ENCODE results near the gene RUFY3. TPM values are rescaled to one million over a fixed set of nuclear protein-coding genes. Genes with fewer than 3 reads are reported as not detected.

RUFY3 gene
- total RNA-seq, 1 experiment from 2014 or later = 25.1 TPM

- intact Hi-C loops (cut with micrococcal nuclease; ENCODE audit: unreplicated experiment) = loop anchor here (10.0 kb wide), 1 partner anchor 130 kb away; the partner anchor contains the start of gene GRSF1
- Histone ChIP-seq H3K27me3 (replicated peaks; ENCODE audit: insufficient read depth, low read depth, low read length, poor library complexity) (no peaks in the 10 kb centered on the region), H3K36me3 (ENCODE audit: insufficient read depth, low read length, poor library complexity, severe bottlenecking) (no peaks in the 10 kb centered on the region), H3K4me1 (ENCODE audit: insufficient read depth, low read length, poor library complexity, severe bottlenecking) (no peaks in the 10 kb centered on the region), H3K27ac (ENCODE audit: low read depth, low read length, poor library complexity, severe bottlenecking) (peak overlapping the region; percentile 80), H3K4me3 (ENCODE audit: low read depth, low read length, poor library complexity, severe bottlenecking) (peak overlapping the region; percentile 68), H3K9me3 (ENCODE audit: low read depth, low read length, poor library complexity, severe bottlenecking) (no peaks in the 10 kb centered on the region)
- DNase-seq (ENCODE audit: low spot score) = peak; percentile 75
- CTCF ChIA-PET = interaction anchor here (1.2 kb wide), 1 partner anchor 14 kb away, joined by 3 read pairs; no protein-coding TSS in a partner anchor
- peak; percentile 35; the same call in 1 of the 2 replicates for TF ChIP-seq CTCF (conservative IDR thresholded peaks at IDR 0.05; ENCODE audit: low read depth, low read length)
- no peak for TF ChIP-seq EZH2 (IDR thresholded peaks at IDR 0.05; ENCODE audit: borderline replicate concordance, low read depth, low read length, poor library complexity, severe bottlenecking)
- POLR2A ChIA-PET (ENCODE audit: low non-redundant PET) = interaction anchor here (0.6 to 0.7 kb wide), 2 partner anchors 485 to 784 kb away, joined by 3 to 7 read pairs; no protein-coding TSS in a partner anchor
- BruUV-seq (replicated peaks) = no TSS peak
Observed at GRCh38 chr4:70704215-70704930, 17.4 kb upstream of the RUFY3 start.

- DNase-seq (ENCODE audit: low spot score) = no peak
- no peaks in the 10 kb centered on the region for H3K9me3 ChIP-seq (ENCODE audit: low read depth, low read length, poor library complexity, severe bottlenecking)
- H3K27ac ChIP-seq (ENCODE audit: low read depth, low read length, poor library complexity, severe bottlenecking) = peak overlapping the region; percentile 80
- peak overlapping the region; percentile 68 for H3K4me3 ChIP-seq (ENCODE audit: low read depth, low read length, poor library complexity, severe bottlenecking)
- no peaks in the 10 kb centered on the region for H3K27me3 ChIP-seq (replicated peaks; ENCODE audit: insufficient read depth, low read depth, low read length, poor library complexity)
- no peaks in the 10 kb centered on the region for H3K4me1 ChIP-seq (ENCODE audit: insufficient read depth, low read length, poor library complexity, severe bottlenecking)
- intact Hi-C loops (cut with micrococcal nuclease; ENCODE audit: unreplicated experiment) = loop anchor here (10.0 kb wide), 1 partner anchor 130 kb away; the partner anchor contains the start of gene GRSF1
- POLR2A ChIA-PET (ENCODE audit: low non-redundant PET) = no interaction called here
- CTCF ChIA-PET = interaction anchor here (1.2 kb wide), 1 partner anchor 15 kb away, joined by 3 read pairs; no protein-coding TSS in a partner anchor
- no peaks in the 10 kb centered on the region for H3K36me3 ChIP-seq (ENCODE audit: insufficient read depth, low read length, poor library complexity, severe bottlenecking)
- TF ChIP-seq EZH2 (IDR thresholded peaks at IDR 0.05; ENCODE audit: borderline replicate concordance, low read depth, low read length, poor library complexity, severe bottlenecking) (no peak), CTCF (conservative IDR thresholded peaks at IDR 0.05; ENCODE audit: low read depth, low read length) (no peak)
- BruUV-seq (replicated peaks) = no TSS peak
Observed at GRCh38 chr4:70704931-70705182, 16.9 kb upstream of the RUFY3 start.

GRCh38 chr4:70705183-70706043 is 16.4 kb upstream of the RUFY3 start:
- TF ChIP-seq CTCF (conservative IDR thresholded peaks at IDR 0.05; ENCODE audit: low read depth, low read length) = no peak
- peak overlapping the region; percentile 68 for H3K4me3 ChIP-seq (ENCODE audit: low read depth, low read length, poor library complexity, severe bottlenecking)
- BruUV-seq (replicated peaks) = no TSS peak
- peak overlapping the region; percentile 80 for H3K27ac ChIP-seq (ENCODE audit: low read depth, low read length, poor library complexity, severe bottlenecking)
- POLR2A ChIA-PET (ENCODE audit: low non-redundant PET) = no interaction called here
- peak; percentile 56 for DNase-seq (ENCODE audit: low spot score)
- H3K4me1 ChIP-seq (ENCODE audit: insufficient read depth, low read length, poor library complexity, severe bottlenecking) = no peaks in the 10 kb centered on the region
- no peaks in the 10 kb centered on the region for H3K27me3 ChIP-seq (replicated peaks; ENCODE audit: insufficient read depth, low read depth, low read length, poor library complexity)
- CTCF ChIA-PET = interaction anchor here (1.2 kb wide), 1 partner anchor 15 kb away, joined by 3 read pairs; no protein-coding TSS in a partner anchor
- H3K9me3 ChIP-seq (ENCODE audit: low read depth, low read length, poor library complexity, severe bottlenecking) = no peaks in the 10 kb centered on the region
- no peaks in the 10 kb centered on the region for H3K36me3 ChIP-seq (ENCODE audit: insufficient read depth, low read length, poor library complexity, severe bottlenecking)
- intact Hi-C loops (cut with micrococcal nuclease; ENCODE audit: unreplicated experiment) = loop anchor here (10.0 kb wide), 1 partner anchor 129 kb away; the partner anchor contains the start of gene GRSF1

Data from A673 (cell line).